HG03432 (cell line): ENCODE data around the gene IL12B.
"Not testable (repeated sequence)": the region's sequence is repeated elsewhere in the genome, so short reads cannot be mapped to it uniquely, and the experiment has no call there.

Source experiments
- ATAC-seq: cut with Tn5 transposase; IDR thresholded peaks from one replicate; pipeline ENCODE4 v1.9.1; 2021; ENCODE audit warnings: mild to moderate bottlenecking, moderate library complexity; ENCODE audit not compliant: unreplicated experiment

Gene IL12B

DNA sequence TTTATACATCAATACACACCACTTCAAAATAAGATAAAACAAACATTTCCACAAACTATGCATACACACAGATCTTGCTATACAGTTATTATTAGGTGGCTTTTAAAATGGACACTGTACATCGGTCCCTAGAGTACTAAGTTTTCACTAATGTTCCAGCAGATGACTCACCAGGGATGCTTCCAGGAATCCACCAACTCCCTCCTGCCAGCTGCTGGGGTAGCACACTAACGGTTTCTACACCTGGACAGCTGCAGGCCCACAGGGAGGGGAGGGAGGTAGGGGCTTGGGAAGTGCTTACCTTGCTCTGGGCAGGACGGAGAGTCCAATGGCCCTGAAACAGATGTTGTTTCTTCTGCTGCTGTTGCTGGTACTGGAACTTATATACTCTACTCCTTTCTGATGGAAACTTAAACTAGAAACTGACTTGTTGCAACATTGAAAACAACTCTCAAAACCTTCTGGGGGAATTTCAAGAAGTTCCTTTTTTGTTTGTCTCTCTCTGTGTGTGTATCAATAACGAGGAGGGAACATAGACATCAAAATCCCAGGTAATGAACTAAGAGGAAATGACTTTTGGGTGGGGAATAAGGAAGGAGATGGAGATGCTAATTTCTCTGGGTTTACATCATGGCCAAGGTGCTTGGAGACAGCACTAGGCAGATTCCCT is at the start of gene IL12B:
Gene IL12B (minus strand): TSS at position 357 of the 670 bp plus-strand sequence. CDS start 3,705 bp downstream, outside the sequence.
- no peak for ATAC-seq

DNA sequence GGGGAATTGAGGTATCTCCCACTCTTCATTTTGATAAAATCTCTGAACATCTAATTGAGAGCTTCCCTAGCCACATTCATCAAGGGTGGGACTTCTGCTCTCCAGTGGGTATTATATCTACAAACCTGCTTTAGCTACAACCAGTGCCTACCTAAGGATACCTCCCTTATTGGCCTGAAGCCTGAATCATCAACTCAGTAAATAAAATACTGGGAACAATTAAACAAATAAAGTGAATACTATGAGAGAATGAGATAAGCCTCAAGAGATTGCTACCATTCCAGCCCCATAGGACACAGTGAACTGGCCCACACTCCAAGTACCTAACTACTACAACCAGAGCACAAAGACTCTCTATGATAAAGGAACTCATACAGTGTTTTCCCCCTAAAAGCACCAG is 47.4 kb upstream of the IL12B start:
- ATAC-seq, result no peak

DNA sequence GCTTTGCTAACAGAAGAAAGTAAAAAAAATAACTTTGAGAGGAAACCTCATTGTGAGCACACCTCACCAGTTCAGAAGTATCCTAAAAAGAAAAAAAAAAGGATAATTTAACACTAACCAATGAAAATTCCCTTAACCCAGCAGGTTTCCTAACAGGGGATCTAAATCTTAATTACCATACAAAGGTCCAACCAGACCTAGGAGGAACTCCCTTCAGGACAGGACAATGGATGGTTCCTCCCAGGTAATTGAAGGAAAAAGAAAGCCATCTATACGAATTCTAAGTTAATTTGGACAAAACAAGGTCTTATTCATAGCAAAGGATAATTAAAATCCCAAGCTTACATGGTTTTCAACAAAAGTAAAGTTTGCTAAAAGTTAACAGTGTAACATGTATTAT is 37.6 kb upstream of the IL12B start:
- ATAC-seq, result not testable (repeated sequence)

DNA sequence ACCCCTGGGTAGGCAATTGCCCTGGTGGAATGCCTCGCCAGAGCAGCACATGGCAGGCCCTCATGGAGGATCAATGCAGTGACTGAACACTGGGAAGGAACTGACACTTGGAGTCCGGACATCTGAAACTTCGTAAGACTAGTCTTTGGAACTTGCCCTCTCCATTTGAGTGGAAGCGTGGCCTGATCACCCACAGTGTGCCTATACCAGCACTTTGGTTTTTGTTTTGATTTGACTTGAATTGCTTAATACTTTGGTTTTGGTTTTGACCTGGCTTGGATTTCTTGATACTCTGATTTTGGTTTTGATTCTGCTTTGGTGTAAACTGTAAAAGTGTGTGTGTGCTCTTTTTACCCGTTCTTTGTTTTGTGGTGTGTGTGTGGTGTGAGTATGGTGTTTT is 36.5 kb upstream of the IL12B start:
- ATAC-seq, result not testable (repeated sequence)

DNA sequence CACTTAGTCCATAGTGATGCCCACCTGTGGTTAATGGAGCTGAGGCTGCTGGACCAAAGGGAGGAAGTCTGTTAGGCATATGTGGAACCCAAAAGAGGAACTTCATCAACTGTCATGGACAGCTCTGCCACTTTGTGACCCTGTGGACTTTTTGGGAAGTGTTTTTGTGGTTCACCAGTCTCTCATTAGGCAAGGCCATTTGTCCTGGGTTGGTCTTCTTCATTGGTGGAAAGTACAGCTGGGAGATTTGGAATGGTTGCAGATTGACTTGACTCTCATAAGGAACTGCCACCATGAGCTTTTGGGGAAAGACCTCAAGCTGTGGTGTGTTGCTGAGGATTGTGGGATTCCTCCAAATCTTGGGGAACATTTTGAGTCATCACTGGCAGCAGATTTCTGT is 31.9 kb upstream of the IL12B start:
- ATAC-seq, result no peak

DNA sequence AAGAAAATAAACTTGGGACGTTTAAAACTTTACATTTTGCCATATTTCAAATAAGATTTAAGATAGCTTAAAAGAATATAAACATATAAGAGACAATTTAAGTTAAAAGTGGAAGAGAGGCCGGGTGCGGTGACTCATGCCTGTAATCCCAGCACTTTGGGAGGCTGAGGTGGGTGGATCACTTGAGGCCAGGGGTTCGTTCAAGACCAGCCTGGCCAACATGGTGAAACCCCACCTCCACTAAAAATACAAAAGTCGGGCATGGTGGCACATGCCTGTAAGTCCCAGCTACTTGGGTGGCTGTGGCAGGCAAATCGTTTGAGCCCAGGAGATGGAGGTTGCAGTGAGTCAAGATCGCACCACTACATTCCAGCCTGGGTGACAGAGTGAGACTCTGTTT is 29.6 kb upstream of the IL12B start:
- not testable (repeated sequence) for ATAC-seq

DNA sequence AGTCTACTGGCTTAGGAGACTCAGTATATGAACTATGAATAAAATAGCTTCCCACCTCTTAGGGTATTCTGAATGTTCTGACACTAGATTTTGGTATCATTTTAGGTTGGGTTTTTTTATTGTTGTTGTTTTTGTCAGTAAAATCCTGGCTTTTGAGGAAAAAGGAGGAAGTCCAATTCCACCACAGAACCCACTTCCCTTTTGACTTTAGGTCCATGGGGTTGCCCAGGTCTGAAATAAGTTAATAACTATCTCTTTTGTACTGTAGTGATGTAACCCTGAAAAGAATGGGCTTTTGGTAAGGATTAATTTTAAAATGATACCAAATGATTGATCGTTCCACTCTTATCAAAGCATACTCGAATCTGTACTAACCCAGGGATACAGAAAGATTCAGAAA is 29.1 kb upstream of the IL12B start:
- no peak for ATAC-seq

DNA sequence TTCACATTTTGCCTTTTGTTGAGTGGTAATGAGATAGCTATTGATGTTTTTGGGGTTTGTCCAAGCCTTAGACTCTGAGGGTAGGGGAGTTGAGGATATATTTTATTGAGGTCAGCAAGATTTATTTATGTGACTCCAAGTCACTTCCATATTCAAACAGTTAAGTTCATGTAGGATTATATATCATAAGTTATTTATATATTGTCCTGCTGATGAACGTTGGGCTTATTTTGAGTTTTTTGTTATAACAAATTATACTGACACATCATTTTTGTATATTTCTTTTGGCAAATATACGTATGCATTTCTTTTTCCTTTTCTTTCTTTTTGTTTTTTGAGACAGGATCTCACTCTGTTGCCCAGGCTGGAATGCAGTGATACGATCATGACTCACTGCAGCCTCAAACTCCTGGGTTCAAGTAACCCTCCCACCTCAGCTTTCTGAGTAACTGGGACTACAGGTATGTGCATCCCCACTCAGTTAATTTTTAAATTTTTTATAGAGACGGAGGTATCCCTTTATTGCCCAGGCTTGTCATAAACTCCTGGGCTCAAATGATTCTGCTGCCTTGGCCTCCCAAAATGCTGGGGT is 23.5 kb upstream of the IL12B start:
- no peak for ATAC-seq

DNA sequence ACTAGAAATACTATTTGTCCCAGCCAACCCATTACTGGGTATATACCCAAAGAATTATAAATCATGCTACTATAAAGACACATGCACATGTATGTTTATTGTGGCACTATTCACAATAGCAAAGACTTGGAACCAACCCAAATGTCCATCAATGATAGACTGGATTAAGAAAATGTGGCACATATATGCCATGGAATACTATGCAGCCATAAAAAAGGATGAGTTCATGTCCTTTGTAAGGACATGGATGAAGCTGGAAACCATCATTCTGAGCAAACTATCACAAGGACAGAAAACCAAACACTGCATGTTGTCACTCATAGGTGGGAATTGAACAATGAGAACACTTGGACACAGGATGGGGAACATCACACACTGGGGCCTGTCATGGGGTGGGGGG is 20.4 kb upstream of the IL12B start:
- ATAC-seq, result not testable (repeated sequence)

DNA sequence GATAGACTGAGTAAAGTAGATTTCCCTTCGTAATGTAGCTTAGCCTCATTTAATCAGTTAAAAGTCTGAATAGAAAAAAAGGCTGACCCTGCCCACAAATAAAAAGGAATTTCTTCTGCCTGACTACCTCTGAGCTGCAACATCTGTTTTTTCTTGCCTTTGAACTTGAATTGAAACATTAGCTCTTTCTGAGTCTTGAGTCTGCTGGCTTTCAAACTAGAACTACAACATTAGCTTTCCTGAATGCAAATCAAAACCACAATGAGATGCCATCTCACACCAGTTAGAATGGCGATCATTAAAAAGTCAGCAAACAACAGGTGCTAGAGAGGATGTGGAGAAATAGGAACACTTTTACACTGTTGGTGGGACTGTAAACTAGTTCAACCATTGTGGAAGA is 19.9 kb upstream of the IL12B start:
- not testable (repeated sequence) for ATAC-seq

DNA sequence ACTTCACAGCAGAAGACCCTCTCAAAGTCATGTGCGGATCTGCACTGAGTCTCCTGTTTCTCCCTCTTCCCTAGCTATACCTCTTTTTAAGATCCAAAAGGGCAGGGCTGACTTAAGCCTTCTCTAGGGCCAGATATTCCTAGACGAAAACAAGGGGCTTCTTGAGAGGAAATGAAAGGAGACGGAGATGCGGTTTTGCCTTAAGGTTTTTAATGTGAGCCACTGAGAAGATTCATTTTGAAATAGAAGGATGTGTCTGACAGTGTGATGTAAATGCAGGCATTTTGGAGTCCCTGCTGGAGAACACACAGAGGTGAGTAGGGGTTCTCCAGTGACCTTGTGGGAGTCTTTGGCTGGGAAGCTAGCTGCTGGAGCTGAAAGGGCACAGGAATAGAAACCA is 15.6 kb upstream of the IL12B start:
- ATAC-seq, result no peak

DNA sequence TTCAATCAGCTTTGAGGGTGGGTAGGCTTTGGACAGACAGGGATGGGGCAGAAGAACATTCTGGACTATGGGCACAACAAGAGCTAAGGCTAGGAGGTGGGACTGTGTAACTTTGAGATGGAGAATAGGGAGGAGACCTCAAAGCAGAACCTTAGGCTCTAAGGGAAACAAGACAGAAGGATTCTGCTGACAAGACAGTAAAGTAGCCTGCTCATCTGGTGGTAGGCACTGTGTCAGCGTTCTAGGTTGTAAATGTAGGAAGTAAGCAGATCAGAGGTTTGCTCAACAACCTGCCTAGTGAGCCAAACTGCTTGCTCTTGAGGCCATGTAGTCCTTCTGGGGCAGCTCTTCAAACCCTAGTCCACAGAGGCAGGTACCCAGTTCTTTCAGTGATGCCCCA is 15.0 kb upstream of the IL12B start:
- no peak for ATAC-seq

DNA sequence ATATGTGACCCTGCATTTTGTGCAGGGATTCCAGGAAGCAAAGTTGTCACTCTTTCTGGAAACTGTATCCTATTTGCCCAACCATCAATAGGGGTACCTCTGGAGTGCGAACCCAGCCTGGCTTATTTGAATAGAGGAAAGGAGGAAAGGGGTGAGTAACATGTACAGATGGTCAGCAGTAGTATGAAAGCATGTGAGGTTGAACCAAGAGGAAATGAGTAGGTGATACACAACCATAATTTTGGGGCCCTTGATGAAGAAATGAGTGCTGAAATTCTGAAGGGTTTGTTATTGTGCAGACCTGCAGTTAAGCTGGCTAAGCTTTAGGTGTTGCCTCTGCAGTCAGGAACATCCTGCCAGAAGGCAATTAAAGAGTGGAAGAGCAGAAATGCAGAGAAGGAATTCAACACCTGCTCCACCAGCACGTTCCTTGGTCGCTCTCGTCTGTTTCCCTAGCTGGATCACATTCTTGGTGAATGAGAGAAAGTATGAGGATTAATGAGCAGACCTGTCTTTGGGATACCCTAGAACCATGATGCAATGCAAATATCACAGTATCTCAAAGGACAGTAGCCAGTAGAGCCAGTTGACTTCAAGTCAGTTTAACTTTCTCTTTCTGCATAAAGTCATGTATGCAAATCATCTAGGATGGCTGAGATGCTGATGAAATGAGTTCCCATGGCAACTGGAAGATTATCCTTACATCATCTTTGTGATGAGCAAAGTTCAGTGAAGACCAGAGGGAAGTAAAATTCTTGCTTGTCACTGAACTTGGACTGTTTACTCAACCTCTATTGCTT is 13.2 kb upstream of the IL12B start:
- no peak for ATAC-seq

DNA sequence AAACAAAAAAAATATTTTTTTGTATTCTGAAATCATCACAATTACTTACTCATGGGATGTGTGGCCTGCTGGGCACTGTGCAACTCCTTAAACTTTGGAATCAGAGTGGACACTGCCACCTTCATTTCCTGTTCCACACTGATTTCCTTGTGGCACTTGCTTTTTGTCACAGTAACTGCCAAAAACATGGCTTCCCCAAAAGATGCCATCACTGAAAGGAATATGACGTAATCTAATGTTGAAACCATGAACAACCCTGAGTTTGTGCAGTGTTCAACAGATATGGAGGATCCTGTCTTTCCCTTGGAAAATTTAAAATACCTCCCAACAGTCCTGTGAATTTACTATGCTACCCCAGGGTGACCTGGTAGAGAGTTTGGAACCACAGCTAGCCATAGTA is 12.6 kb upstream of the IL12B start:
- no peak for ATAC-seq

DNA sequence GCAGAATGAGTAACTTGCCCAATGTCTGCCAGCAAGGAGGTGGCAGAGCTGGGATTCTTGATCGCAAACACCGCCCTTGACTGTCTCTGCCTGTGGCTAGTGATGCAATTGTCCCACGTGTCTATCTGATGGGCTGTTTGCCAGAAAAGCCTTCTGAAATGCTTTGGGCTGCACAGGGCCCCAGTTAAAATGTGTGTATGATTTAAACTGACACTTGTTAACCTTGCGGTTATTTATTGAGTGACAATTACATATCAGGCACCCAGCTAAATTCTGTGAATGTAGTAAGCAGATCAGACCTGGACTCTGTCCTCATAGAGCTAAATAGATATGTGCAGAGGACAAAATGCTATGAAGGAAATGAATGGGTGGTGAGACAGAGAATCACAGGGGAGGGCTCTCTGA is 11.6 kb upstream of the IL12B start:
- ATAC-seq, result no peak

DNA sequence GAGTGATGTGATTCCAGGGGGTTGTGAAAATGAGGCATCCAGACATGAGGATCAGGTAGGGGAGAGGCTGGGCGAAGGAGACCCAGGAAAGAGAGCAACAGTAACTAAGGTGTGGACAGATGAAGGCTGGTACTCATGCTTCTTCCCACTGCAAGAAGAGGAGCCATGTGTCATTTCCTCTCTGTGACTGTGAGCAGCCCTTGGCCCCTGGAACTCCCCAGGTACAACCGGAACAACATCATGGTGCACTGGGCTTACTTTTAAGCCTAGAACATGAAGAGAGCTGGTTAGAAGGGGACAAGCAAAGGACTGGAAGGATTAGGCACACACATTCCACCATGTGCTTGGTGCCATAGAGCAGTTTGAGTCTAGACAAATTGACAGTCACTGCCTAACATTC is 10.9 kb upstream of the IL12B start:
- no peak for ATAC-seq

DNA sequence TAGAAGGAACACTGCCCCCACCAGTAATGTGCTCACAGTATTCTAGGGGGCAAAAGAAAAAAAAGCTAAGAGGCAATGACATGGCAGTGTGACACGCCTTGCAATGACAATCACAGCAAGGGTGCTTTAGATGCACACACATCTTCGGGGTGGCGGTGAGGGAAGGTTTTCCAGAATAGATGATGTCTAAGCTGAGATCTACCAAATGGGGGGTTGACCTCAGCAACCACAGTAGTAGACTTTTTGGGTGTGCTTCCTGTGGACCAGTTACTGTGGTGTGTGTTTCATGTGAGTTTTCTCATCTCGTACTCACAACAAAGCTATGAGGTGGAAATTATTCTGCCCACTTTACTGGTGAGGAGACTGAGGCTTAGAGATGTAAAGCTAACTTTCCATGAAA is 10.2 kb upstream of the IL12B start:
- no peak for ATAC-seq

DNA sequence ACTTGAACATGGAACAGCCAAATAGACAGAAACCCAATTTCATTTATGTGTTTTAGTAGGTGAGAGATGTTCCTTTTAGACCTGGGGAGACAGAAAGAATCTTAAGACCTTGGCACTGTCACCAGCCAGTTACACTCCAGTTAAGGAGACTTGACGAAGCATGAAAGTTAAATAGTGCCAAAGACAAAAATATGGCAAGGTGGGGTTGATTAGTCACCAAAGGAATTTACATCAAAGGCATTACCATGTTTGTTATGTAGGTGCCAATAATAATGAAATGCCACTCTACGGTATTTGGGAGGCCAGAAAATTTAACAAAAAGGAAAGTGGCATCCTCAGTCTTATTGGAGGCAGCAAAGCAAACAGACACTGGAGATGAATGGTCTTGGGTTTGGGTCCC is 9.2 kb upstream of the IL12B start:
- no peak for ATAC-seq

DNA sequence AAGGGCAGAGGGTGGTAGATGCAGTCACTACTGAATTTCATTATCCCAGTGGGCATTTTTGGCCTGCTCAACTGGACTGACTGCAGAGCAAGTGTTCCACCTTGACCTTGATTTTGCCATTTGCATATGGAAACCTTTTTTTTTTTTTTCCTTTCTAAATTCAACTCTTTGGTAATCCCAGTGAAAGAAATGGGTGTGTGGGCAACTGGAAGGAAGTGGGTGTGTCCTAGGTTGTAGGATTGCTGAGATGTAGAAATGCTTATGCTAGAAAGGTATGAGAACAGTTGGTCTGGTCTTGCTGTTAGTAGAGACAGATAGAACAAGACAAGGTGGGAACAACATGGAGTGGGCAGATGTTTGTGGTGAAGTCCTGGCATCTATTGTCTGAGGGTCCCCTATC is 7.8 kb upstream of the IL12B start:
- ATAC-seq, result no peak

DNA sequence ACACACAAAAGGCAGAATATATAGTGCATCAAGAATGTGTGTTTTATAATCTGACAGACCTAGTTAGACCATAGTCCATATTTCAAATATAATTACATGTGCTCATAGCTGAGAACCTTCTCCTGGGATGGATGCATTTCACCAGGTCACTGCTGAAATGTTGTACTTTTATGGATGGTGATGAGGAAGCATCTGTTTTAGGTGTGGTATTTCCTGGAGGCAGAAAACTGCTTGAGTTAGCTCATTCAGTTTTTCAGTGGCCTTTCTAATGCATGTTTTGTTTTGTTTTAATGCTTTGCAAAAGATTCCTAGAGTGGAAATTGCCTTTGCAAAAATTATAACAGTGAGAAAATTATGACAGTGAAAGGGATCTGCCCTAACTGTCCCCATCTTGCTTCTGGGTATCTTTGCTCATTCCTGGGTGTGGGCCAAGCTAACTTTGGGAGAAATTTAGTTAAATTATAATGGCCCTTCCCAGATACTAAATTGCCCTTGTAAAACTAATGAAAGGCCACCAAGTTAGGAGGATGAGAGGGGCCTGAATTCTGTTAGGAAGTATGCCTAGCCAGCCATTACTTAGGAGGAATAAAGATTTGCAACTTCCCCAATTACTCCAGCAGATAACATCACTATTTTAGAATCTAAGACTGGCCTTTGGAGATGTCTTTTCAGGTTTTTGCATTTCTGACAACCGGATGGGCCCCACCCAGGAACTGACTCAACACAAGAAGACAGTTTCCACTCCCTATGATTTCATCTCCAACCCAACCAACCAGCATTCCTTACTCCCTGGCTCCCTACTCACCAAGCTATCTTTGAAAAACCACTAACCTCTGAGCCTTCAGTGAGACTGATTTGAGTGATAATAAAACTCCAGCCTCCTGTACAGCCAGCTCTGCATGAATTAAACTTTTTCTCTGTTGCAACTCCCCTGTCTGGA is 7.0 kb upstream of the IL12B start:
- ATAC-seq, result no peak

DNA sequence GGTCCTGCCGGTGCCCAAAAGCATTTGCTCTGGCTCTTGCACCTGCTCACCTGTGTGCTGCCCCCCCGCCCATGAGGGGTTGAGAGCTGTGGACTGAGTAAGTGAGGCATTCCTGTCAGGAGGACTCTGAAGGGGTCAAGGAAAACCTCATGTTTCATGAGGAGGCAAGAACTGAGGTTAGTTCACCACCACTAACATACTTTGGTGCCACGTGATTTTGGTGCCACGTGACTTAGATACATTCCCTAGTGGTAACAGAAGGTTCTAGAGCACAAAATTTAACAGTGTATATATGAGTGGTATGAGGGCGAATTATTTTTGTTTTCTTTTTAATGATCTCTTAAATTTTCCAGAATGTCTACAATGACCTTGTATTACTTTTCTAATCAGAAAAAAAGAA is 6.3 kb upstream of the IL12B start:
- ATAC-seq, result no peak
